HEK293 (cell line): ENCODE measurements around the gene TPI1.
A peak's percentile ranks its signal among the peaks of the same experiment; 100 is the strongest.

ENCODE experiments used
- CTCF ChIP-seq: fragments of 450-650 bp; formaldehyde crosslinking; IDR thresholded peaks from 2 replicates; pipeline ENCODE4 v1.5.1; 2016; ENCODE audit warnings: missing biosample characterization, missing genetic modification characterization
- YY1 ChIP-seq: fragments of 450-650 bp; formaldehyde crosslinking; IDR thresholded peaks from 2 replicates; pipeline ENCODE4 v1.5.1; 2018; ENCODE audit warnings: missing biosample characterization, missing genetic modification characterization
- ZNF10 ChIP-seq: fragments of 450-650 bp; formaldehyde crosslinking; IDR thresholded peaks from 2 replicates; pipeline ENCODE4 v1.5.1; 2017; ENCODE audit warnings: missing biosample characterization, missing genetic modification characterization
- ZNF792 ChIP-seq: fragments of 450-650 bp; formaldehyde crosslinking; IDR thresholded peaks from 2 replicates; pipeline ENCODE4 v1.5.1; 2016; ENCODE audit warnings: missing biosample characterization, missing genetic modification characterization
- TF ChIP-seq, protein P1 (sequence below): fragments of 450-650 bp; formaldehyde crosslinking; IDR thresholded peaks from 2 replicates; pipeline ENCODE4 v1.5.1; 2016; ENCODE audit warnings: missing biosample characterization, missing genetic modification characterization

DNA sequence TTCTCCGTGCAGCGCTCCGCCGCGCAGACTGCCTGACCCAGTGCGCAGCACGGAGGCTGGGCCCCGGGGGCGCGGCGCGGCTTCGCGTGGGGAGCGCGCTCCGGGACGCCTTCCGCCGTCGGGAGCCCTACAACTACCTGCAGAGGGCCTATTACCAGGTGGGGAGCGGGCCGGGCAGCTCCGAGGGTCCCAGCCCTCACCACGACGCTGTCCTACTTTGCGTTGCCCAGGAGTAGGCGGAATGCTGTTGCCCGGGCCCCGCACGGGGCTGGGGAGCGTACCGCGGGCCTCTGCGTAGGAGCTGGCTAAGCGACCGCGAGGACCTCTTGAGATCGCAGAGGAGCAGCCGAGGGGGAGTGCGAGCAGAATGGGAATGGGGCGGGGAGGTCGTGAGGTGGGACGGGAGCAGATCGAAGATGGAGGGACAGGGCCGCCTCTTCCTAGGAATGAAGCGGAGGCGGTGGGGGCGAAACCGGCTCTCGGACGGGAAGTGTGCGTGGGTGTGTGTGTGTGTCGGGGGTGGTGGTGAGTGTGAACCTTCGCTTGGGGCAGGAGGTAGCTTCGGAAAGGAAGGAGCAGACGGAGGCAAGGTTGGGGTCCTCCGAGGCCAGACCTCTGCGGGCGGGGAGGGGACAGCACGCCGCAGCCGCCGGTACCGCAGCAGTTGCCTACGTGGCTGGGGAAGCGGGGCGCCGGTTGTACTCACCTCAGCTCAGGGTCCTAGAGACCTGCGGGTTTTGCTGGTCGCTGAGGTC lies 38.4 kb upstream of the TPI1 start:
- no peak for TF ChIP-seq CTCF (tag by site-specific recombination)
- peak; percentile 61; the same call in 1 of the 2 replicates for TF ChIP-seq YY1 (tag by site-specific recombination)
- peak; percentile 68; the same call in 1 of the 2 replicates for TF ChIP-seq ZNF792 (tag by site-specific recombination)
- peak; percentile 61; the same call in 1 of the 2 replicates for TF ChIP-seq ZNF10 (tag by site-specific recombination)
- TF ChIP-seq, protein P1, sequence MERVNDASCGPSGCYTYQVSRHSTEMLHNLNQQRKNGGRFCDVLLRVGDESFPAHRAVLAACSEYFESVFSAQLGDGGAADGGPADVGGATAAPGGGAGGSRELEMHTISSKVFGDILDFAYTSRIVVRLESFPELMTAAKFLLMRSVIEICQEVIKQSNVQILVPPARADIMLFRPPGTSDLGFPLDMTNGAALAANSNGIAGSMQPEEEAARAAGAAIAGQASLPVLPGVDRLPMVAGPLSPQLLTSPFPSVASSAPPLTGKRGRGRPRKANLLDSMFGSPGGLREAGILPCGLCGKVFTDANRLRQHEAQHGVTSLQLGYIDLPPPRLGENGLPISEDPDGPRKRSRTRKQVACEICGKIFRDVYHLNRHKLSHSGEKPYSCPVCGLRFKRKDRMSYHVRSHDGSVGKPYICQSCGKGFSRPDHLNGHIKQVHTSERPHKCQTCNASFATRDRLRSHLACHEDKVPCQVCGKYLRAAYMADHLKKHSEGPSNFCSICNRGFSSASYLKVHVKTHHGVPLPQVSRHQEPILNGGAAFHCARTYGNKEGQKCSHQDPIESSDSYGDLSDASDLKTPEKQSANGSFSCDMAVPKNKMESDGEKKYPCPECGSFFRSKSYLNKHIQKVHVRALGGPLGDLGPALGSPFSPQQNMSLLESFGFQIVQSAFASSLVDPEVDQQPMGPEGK (tag by site-specific recombination) = peak; percentile 97
